Amniotic stem cell (primary cell): ENCODE measurements around the gene SNX8.
A peak's percentile ranks its signal among the peaks of the same experiment; 100 is the strongest.

Experiments used
- DNase-seq: peaks from one replicate; lab custom pipeline; 2025; lab: John Stamatoyannopoulos, UW

Gene SNX8

DNA sequence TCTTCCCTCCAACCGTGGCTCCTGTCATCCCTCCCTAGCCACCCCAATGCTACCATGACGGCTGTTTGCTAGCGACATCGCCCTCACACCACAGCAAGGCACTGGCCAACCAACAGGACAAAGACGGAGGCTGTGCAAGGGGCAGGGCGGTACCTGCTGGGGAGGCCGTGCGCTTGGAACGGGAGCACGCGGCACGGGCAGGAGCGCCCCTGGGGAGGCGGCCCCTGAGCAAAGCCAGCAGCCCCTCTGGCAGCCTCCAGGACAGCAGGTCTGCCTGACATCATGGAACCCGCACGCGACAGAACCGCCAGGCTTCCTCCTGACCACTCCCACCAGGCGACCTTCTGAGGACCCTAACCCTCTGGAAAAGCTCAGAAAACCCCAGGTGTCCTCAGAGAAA, 94.2 kb downstream of the SNX8 start:
- no peak for DNase-seq

DNA sequence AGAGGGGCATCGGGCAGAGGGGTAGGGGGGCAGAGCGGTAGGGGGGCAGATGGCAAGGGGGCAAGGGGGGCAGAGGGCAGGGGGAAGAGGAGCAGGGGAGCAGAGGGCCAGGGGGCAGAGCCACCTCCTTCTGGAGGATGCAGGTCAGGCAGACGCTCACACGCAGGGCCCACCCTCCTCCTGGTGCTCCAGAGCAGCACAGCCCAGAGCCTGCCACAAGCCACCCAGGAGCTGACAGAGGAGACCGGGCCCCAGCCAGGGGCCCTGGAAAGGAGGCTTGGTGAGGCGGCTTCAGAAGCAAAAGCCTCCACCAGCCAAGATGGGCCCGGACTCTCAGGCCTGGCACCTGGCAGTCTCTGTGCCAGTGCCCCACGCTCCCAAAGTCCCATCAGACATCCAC, 94.6 kb downstream of the SNX8 start:
- no peak for DNase-seq

DNA sequence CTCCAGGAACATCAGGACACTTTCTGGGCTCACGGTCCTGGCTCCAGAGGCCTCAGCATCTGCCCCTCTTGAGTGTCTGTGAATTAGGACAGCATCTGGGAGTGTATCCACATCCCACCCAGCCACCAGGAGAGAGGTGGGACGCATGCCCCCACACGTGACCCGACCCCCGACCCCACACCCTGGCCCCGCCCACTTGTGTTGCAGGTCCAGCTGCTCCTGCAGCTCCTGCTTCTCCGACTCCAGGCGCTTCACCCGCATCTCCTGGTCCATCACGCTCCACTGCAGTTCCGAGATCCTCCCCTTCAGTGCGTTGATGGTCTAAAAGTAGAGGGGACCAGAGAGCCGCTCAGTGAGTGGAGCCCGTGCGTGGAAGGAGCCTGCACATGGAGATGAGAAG, 95.1 kb downstream of the SNX8 start:
- no peak for DNase-seq

DNA sequence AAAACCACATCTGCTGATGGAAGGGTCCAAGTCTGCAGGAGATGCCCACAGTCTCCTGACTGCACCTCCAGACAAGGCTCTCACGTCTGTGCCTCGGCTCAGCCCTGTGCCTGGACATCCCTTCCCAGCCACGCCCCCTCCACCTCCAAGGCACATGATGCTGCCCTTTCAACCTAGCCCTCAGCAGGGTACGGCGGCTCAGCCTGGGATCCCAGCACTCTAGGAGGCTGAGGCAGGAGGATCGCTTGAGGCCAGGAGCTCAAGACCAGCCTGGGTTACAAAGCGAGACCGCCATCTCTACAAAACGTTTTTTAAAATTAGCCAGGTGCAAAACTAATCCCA, 95.8 kb downstream of the SNX8 start:
- no peak for DNase-seq

DNA sequence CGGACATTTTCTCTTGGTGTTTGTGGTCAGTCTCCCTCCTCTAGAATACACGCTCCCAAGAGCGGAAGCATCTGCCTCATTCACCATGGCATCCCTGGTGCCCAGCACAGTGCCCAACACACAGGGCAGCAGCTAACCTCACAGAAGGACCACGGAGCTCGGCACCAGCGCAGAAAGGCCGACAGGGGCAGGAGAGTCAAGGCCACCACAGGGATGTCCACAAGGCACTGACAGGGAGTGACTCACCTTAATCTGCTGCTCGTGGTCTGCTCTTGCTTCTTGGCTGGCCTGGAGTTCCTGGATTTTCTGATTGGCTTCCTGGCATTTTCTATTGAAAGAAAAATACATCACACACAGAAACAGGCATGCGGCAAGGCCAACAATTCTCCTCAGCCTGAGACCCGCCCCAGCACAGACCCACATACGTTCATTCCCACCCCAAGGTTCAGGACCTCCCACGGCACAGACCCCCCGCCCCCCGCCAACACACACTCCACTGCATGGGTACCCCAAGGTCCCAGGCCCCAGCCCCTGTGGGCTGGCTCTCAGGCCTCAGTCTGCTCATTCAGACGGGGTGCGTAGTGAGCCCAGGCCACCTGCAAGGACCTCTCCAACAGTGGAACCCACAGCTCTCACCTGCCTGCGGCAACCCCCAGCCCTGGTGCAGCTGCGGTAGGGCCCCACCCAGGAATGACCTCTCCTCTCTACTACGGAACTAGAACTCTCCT, 96.4 kb downstream of the SNX8 start:
- no peak for DNase-seq

DNA sequence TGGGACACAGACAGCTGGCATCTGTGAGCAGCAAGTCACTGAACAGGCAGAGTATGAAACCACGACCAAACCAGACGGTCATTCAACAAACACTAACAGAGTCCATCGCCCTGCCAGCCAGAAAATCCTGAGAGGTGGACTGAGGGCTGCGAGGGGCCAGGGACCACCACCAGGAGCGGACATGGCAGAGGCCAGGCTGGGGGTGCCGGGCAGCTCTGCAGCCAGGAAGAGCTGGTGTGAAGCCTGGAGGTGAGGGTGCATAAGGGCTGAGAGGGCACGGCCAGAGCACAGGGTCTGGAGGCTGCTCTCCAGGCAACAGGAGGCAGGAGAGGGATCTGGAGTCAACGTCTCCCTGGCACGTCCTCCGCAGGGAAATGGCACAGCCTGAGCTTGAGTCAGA, 97.0 kb downstream of the SNX8 start:
- DNase-seq = no peak

DNA sequence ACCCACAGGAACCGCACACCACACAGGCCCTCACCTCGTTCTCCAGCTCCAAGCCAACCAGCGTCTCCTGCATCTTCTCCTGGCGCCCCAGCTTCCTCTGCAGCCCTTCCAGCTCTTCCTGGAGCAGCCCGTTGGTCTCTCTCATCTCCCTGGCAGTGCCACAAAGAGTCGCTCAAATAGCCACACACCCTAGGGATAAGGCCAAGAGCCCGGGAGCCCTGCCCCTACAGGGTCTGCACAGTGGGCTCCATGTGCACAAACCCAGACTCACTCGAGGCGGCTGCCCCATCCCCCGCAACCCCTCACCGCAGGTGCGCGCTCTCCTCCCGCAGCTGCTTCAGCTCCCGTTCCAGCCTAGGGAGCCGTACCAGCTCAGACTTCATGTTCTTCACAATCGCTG, 98.4 kb downstream of the SNX8 start:
- no peak for DNase-seq

DNA sequence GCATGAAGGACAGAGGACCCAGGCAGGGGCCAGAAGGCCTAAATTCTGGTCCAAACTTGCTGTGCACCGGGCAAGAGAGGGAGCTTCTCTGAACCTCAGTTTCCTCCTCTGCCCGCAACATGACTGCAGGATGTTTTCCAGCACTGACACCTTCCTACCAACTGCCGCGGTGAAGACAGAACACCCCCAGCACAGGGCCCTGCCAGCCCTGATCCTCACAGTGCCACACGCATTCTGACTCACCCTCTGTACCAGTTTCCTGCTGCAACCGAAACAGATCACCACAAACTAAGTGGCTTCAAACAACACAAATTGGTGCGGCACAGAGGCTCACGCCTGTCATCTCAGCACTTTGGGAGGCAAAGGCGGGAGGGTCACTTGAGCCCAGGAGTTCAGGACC, 99.6 kb downstream of the SNX8 start:
- DNase-seq = no peak

DNA sequence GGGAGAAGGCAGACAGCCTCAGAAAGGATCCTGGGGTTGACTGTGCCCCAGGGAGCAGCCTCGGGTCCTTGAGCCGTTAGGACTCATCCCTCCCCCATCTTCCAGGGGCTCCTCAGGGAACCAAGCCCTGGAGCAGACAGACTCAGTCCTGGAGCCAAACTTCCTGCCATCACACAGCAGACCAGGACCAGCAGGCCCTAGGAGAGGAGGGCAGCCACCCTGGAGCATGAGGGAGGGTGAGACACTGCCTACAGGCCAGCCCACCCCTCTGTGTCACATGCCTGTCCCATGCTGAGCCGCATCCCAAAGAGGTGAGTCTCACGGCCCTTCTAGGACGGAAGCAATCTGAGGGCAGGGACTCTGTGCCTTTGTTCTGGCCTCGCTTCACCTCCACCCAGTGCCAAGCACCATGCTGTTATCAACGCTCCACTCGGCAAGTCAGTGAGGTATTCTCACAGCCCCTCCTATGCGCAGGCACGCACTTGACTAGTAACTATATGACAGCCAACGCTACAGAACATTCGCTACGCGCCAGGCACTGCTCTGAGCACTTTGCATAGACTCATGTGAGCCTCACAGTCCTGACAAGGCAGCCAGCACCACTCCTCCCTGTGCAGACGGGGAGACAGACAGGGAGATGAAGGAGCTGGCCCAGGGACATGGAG, 100.6 kb downstream of the SNX8 start:
- DNase-seq = no peak

DNA sequence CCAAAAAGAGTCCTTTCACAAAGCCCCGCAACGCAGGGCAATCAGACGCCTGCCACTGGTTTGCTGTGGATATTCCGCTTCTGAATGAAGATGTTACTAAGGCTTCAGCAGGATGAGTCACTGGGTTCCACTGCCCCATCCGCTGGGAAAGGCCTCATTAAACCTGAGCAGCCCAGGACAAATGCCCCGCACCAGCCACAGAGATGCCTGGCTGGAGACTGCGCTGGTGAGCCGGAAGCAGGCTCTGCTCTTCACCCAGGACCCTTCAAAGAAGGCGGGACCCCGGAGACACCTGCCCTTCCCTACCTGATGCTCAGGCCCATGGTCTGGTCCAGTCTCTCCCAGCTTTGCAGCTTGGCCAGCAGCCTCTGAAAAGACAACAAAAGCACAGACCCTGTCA, 101.3 kb downstream of the SNX8 start:
- no peak for DNase-seq

DNA sequence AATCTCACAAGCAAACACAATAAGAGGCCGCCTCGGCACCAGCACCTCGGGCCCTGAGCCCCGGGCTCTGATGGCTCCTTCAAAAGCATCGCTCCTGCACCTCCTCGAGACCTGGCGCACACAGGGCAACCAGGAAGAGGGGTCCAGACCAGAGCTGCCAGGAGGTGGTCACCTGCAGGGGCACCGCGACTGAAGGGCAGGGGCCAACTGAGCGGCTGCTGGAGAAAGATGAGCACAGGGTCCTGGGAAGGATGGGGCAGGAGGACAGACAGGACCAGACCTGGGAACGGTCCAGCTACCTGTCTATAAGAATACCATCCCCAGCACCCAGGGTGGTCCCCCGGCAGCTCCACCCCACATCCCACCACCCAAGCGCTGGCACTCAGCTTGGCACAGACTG, 102.3 kb downstream of the SNX8 start:
- no peak for DNase-seq

DNA sequence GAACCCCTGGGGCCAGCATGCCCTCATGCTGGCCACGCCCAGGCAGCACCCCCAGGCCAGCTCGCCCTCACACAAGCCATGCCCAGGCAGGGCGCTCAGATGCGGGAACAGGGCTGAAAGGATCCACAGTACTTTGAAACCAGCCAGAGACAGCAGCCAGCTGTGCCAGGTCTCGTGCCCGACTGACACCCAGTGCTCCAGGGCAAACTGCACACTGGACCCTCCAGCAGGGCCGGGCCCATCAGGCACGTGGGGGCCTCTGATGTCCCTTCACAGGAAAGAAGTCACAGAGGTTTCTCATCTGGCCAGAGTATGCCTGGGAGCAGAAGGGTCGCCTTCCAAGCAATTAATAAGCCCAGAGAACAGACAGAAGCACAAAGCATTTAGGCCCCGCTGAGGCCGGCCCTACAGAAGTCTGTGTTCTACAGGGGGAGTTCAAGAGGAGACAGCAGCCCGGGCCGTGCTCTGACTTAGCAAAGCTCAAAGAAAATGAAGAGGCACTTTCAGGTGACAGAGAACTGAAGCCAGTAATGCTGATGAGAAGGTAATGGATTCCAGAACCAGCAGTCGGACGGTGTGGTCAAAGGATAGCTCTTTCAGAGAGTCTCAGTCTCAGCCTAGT, 102.9 kb downstream of the SNX8 start:
- no peak for DNase-seq

DNA sequence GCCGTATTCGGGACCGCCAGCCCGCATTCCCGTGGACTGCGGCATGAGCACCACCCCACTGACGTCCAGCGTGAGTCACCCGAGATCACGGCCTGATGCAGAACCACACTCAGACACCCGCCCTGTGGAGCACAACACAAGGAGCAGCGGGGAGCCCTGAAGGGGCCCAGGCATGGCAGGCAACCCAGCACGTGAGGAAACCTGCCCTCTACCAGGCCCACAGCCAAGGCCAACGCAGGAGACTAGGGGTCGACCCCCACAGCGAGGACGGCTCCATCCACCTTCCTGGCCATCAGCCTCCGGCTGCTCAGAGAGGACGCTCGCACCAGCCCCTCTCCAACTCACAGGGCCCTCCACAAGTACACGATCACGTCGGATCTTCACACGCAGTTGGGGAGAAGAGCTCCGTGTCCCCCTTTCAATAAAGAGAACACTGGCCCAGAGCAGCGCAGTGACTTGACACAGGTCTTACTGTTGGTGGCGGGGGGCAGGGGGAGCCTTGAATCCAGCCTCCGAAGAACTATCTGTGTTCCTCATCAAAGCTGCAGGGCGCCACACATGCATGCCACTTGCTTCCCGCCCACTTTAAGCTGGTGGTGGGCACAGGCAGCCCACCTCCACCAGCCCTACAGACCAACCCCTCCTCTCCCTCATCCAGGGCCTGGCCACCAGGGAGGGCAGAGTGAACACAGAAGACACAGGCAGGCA, 103.5 kb downstream of the SNX8 start:
- DNase-seq = no peak

DNA sequence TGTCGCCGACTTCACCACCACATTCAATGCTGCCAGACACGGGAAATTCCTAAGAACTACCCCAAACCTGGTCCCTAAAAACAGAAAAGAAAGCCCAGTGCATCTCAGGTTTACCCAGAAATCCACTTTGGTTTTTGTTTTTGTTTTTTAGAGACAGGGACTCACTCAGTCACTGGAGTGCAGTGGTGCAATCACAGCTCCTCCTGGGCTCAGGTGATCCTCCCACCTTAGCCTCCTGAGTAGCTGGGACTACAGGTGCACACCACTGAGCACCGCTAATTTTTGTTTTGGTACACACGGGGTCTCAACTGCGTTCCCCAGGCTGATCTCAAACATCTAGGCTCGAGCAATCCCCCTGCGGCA, 104.3 kb downstream of the SNX8 start:
- DNase-seq = no peak

DNA sequence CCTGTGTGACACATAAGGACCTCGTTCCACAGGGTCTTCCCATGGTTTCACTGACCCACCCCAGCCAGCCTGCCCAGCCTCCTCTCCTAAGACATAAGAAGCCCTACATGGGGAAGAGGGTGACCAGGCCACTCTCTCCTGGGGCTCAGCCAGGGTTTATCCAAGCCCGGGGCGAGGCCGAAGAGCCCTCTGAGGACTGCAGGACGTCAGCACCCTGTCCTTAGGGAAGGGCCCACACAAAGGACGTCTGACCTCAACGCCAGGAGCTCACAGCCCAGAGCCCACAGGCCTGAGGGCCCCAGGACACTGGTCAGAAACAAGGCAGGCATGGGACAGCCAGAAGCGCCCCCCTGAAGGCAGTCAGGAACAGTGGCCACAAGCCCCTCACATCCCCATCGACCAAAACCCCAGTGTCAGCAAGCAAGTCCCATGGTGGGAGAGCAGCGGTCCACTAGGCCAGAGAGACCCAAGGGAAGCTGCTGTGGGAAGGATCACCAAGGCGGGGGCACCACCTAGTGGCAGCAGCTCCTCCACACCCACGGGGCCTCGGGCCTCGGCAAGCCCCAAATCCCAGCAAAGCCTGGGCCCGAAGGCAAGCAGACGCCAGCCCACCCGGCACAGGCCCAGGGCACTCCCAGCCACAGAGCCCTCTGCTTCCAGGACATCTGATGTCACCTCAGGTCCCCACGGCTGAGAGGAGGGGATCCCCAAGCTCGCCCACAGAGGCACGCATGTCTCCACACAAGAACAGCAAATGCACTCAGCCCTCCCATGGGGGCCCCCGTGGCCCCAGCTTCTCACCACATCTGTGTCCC, 104.9 kb downstream of the SNX8 start:
- peak; percentile 59 for DNase-seq

DNA sequence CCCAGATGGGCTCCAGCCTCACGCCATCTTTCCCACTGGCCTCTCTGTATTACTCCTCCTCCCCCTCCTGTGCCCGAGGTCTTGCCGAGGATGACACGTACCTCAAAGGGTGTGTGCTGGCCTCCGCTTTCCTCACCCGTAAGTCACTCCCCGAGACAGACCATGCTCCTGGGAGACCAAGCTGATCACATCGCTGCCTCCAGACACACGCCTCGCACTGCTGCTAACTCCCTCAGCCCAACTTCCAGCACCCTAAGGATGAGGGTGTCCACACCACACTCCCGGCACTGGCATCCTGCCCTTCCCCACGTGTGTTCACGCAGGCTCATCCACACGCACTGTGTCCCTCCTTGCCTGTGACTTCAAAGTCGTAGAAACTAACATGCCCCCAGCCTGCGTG, 105.5 kb downstream of the SNX8 start:
- DNase-seq = no peak

DNA sequence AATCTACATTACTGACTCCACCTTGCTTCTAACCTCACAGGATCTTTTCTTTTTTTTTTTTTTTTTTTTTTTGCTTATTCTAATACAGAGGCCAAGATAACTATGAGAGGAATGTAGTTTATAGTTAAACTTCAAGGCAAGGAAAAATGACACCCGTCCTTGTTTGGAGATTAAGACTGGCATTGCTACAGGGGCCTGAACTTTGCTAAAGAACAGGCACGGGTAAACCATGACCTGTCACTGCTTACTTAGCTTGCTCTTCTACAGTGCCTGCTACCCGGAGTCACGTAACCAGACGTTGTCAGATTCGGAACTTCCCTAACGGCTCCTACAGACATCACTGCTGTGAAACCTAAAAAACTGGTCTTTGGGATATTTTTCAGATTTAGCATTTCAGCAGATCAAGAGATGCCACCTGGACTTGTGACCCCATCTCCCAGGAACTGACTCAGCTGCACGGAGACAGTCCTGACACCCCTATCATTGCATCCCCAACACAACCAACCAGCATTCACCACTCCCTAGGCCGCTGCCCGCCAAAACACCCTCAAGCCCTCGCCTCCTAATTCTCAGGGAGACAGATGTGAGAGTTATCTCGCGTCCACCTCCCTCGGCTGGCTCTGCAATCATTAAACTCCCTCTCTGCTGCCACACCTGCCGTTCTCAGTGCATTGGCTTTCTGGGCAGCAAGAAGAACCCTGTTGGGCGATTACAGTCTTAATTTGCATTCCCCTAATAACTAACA, 109.0 kb downstream of the SNX8 start:
- no peak for DNase-seq

DNA sequence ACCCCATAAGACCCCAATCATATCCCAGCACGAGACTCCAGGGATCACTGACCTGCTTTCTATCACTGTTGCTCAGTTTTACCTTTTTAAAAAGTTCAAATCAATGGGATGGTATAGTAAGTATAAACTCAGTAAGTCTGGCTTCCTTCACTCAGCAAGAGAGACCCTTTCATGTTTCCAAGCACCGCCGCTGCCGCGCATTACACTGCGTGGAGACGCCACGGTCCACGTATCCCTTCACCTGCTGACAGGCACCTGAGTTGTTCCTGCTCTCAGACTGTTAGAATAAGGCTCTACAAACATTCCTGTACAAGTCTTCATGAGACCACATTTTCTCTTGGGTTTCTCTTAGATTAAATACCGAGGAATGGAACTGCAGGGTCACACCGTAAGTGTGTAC, 109.8 kb downstream of the SNX8 start:
- no peak for DNase-seq

DNA sequence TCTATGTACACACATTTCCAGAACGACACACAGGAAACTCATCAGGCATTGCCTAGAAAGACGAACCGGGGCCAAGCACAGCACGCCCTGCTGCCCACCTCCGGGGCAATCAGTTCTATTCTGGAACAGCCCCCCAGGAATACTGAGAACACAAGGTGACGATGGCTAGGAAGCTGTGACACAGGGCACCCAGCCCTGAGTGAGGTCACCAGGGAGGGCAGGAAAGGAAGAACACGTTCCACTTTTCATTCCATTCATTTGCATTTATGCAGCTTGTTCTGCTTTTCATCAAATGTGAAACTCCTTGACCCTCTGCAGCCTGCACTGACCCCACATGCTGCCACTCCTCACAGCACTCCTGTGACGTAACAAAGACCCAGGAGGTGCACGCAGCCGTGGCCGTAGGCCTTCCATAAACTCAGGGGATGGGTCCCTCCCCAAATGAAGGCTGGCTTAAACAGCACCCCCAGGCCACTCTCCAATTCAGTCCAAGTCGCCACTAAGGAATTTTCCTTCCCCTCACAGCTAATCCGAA, 110.4 kb downstream of the SNX8 start:
- DNase-seq = no peak

DNA sequence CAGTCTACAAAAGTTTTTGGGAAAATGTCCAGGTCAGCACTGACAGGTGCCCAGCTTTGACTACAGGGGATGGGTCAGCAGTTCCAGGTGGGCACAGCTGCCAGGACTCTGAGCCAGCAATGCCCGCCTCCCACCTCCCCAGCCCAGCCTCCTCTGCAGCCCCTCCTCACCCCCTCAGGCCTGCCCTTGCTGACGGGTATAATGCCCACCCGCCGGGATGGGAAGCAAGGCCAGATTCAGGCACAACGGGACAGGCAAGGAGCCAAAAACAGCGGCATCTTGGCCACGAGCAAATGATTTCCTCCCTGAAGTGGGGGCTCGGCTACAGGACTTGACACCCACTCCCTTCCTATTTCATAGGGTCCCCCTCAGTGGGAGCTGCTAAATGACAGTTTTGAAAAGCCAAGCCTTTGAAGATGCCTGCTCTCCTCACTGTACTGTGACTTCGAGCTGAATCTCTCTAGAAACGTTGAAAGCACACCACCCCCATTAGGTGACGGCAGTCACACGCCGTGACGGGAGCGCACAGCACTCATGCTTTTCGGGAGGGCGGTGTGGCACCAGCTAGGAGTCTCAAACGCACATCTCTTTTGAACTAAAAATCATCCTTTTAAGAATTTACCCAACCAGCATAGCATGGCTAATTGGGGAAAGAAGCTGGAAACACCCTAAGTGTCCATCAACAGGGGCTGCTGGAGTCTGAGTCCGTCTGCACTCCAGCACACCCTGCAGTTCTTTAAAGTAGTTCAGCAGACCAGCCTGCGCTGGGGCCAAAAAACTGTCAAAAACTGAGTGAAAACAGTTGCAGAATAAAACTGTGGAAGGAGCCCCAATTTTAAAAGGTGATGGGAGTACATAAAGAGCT, 111.1 kb downstream of the SNX8 start:
- no peak for DNase-seq
